Activated CD4-positive, alpha-beta T cell treated with anti-CD3 and anti-CD28 coated beads, Interleukin-2, Interleukin-4, amounts not matched to agents 100 ng/mL and 50 ng/mL, durations not matched to agents 16 hours and 8 hours (primary cell): ENCODE data around the gene ARMC10.
A peak's percentile ranks its signal among the peaks of the same experiment; 100 is the strongest.
"Not testable (repeated sequence)": the region's sequence is repeated elsewhere in the genome, so short reads cannot be mapped to it uniquely, and the experiment has no call there.

Experiments used
- DNase-seq: peaks from one replicate; pipeline ENCODE4 v3.0.0-alpha.2; 2020; ENCODE audit warnings: low spot score

The ARMC10 gene

GRCh38 chr7:103074519-103075336 is at the start of gene ARMC10, which contains the start of gene FBXL13:
ARMC10 (plus strand) TSS chr7:103075140; CDS start chr7:103075273, 133 bp downstream.
FBXL13 (minus strand) TSS chr7:103074796.
- peak; percentile 86 for DNase-seq

GRCh38 chr7:103025341-103025740 is 49.6 kb upstream of the ARMC10 start:
- no peak for DNase-seq

GRCh38 chr7:103031024-103031423 is 43.9 kb upstream of the ARMC10 start:
- no peak for DNase-seq

GRCh38 chr7:103031781-103032180 is 43.2 kb upstream of the ARMC10 start:
- no peak for DNase-seq

- DNase-seq, result not testable (repeated sequence)
These were observed 40.6 kb upstream of the ARMC10 start for GRCh38 chr7:103034318-103034717.

- DNase-seq, result no peak
These were observed 37.5 kb upstream of the ARMC10 start for GRCh38 chr7:103037476-103037822.

- not testable (repeated sequence) for DNase-seq
These were observed 36.9 kb upstream of the ARMC10 start for GRCh38 chr7:103037823-103038739.

- DNase-seq, result not testable (repeated sequence)
These were observed 33.1 kb upstream of the ARMC10 start for GRCh38 chr7:103041815-103042214.

- no peak for DNase-seq
These were observed 26.1 kb upstream of the ARMC10 start for GRCh38 chr7:103048833-103049232.

GRCh38 chr7:103051519-103051918 is 23.4 kb upstream of the ARMC10 start:
- DNase-seq, result no peak

- DNase-seq, result not testable (repeated sequence)
These were observed 18.9 kb upstream of the ARMC10 start for GRCh38 chr7:103056006-103056405.

- DNase-seq, result no peak
These were observed 16.8 kb upstream of the ARMC10 start for GRCh38 chr7:103058122-103058521.

GRCh38 chr7:103059471-103059870 is 15.5 kb upstream of the ARMC10 start:
- DNase-seq, result no peak

GRCh38 chr7:103063895-103064294 is 11.0 kb upstream of the ARMC10 start:
- DNase-seq, result no peak

- peak; percentile 44 for DNase-seq
These were observed 9.3 kb upstream of the ARMC10 start for GRCh38 chr7:103065667-103066066.

GRCh38 chr7:103068414-103069403 is 6.2 kb upstream of the ARMC10 start:
- no peak for DNase-seq

- DNase-seq, result no peak
These were observed 3.9 kb upstream of the ARMC10 start for GRCh38 chr7:103071000-103071399.

- no peak for DNase-seq
These were observed 886 bp upstream of the ARMC10 start for GRCh38 chr7:103073989-103074518.

- peak; percentile 48 for DNase-seq
These were observed 488 bp downstream of the ARMC10 start for GRCh38 chr7:103075337-103075918.

- no peak for DNase-seq
These were observed 1.8 kb downstream of the ARMC10 start for GRCh38 chr7:103076764-103077163.

- no peak for DNase-seq
These were observed 2.4 kb downstream of the ARMC10 start for GRCh38 chr7:103077318-103077717.
